Spleen (tissue), 11 donors: ENCODE measurements around the gene CRAT. TPM values are rescaled to one million over a fixed set of nuclear protein-coding genes. Genes with fewer than 3 reads are reported as not detected.

Experiments used
- DNase-seq: peaks from one replicate; pipeline ENCODE4 v3.0.0-alpha.2; 2020
- H3K27ac ChIP-seq, 8 donors: fragments of 200-600 bp; sonication (generic) in 7 of 8; 1 replicate in 4 of 8; 2 replicates in 4 of 8; pipeline versions ENCODE4 v1.5.0 to v1.8.0; 2016 to 2021; ENCODE audit warnings: inconsistent platforms in 4 of 8, mild to moderate bottlenecking in 4 of 8, moderate library complexity in 1 of 8
- H3K27me3 ChIP-seq, 7 donors: fragments of 200-600 bp; sonication (generic) in 6 of 7; replicated peaks in 1 of 7; 1 replicate in 4 of 7; 2 replicates in 3 of 7; pipeline versions ENCODE4 v1.5.0 to v1.8.0; 2016 to 2021; ENCODE audit warnings: inconsistent platforms in 3 of 7, mild to moderate bottlenecking in 1 of 7
- H3K36me3 ChIP-seq, 6 donors: fragments of 200-600 bp; sonication (generic) in 5 of 6; 1 replicate in 4 of 6; 2 replicates in 2 of 6; pipeline versions ENCODE4 v1.5.0 to v1.8.0; 2016 to 2021; ENCODE audit warnings: inconsistent platforms in 2 of 6
- H3K4me1 ChIP-seq, 6 donors: fragments of 200-600 bp; sonication (generic) in 5 of 6; 1 replicate in 3 of 6; 2 replicates in 3 of 6; pipeline versions ENCODE4 v1.5.0 to v1.8.0; 2016 to 2021; ENCODE audit warnings: inconsistent platforms in 3 of 6
- H3K4me3 ChIP-seq, 8 donors: fragments of 200-600 bp; sonication (generic) in 7 of 8; 1 replicate in 4 of 8; 2 replicates in 4 of 8; pipeline versions ENCODE4 v1.5.0 to v1.8.0; 2016 to 2021; ENCODE audit warnings: inconsistent platforms in 4 of 8, mild to moderate bottlenecking in 4 of 8, moderate library complexity in 2 of 8
- H3K9me3 ChIP-seq, 8 donors: fragments of 200-600 bp; sonication (generic) in 7 of 8; 1 replicate in 4 of 8; 2 replicates in 4 of 8; pipeline versions ENCODE4 v1.5.0 to v1.8.0; 2016 to 2021; ENCODE audit warnings: inconsistent platforms in 4 of 8
- POLR2A ChIP-seq, 3 donors: fragments of 450-650 bp; IDR thresholded peaks; one replicate each; pipeline ENCODE4 v1.5.1; 2017; ENCODE audit warnings: antibody characterized with exemption in 3 of 3, mild to moderate bottlenecking in 1 of 3
- POLR2AphosphoS5 ChIP-seq, 3 donors: sonication (generic); formaldehyde crosslinking; IDR thresholded peaks; one replicate each; pipeline ENCODE4 v1.5.1; 2017; ENCODE audit warnings: antibody characterized with exemption in 3 of 3
- WGBS, 5 donors: extraction: QIAGEN DNeasy Blood & Tissue Kit in 3 of 5; methylation state at CpG; one replicate each; pipeline versions ENCODE4 v1.1.5 to v1.1.7; 2013 to 2018; 5-methylcytosine and 5-hydroxymethylcytosine counted together
- intact Hi-C: fragments of 100-400 bp; cut with DNase I; formaldehyde crosslinking; loops from one replicate; pipeline ENCODE4 v1.15.0; 2023; ENCODE audit warnings: low total_unique reads
- polyA plus RNA-seq, 3 donors: library from polyadenylated mRNA; stranded (reverse); fragments of 200-250 nt; gene quantifications; one replicate each; pipeline ENCODE4 v1.2.1, GENCODE V29; 2013
- total RNA-seq, 7 donors: library from RNA; depleted of rRNA in 3 of 7; stranded (reverse); fragments of >200 nt in 3 of 7; fragmentation: NEBNext Ultra II Directional in 4 of 7; extraction: Animal tissue kit (Norgen Biotek cat#: 25700) in 4 of 7; gene quantifications; one replicate each; pipeline versions ENCODE4 v1.1.0 to v1.2.1, GENCODE V29; 2016 to 2021
- TF ChIP-seq, protein P1 (sequence below), 11 experiments: fragments of 200-600 bp in 7 of 11; fragments of 450-650 bp in 4 of 11; sonication (generic) in 4 of 11; IDR thresholded peaks in 8 of 11; conservative IDR thresholded peaks in 3 of 11; 1 replicate in 7 of 11; 2 replicates in 4 of 11; pipeline versions ENCODE4 v1.4.0 to v1.8.0; 2016 to 2021; ENCODE audit warnings: antibody characterized with exemption in 11 of 11, inconsistent platforms in 4 of 11, mild to moderate bottlenecking in 1 of 11
- donor health status: healthy with polysubstance abuse.
- donor health status: DM: no; HTN: no; CAD: no; lungs with moderate emphysema.
- donor health status: DM: no; HTN: no; CAD: no.
- donor health status: Bipolar disorder and iron deficiency.
- donor health status: healthy.
- donor health status: DM: no; HTN: no; CAD: no.
- donor health status: DM: yes; HTN: yes; CAD: no.

The CRAT gene
- total and polyA plus RNA-seq, 10 donors: 5.7 to 32.3 (median 15.7) TPM

DNA sequence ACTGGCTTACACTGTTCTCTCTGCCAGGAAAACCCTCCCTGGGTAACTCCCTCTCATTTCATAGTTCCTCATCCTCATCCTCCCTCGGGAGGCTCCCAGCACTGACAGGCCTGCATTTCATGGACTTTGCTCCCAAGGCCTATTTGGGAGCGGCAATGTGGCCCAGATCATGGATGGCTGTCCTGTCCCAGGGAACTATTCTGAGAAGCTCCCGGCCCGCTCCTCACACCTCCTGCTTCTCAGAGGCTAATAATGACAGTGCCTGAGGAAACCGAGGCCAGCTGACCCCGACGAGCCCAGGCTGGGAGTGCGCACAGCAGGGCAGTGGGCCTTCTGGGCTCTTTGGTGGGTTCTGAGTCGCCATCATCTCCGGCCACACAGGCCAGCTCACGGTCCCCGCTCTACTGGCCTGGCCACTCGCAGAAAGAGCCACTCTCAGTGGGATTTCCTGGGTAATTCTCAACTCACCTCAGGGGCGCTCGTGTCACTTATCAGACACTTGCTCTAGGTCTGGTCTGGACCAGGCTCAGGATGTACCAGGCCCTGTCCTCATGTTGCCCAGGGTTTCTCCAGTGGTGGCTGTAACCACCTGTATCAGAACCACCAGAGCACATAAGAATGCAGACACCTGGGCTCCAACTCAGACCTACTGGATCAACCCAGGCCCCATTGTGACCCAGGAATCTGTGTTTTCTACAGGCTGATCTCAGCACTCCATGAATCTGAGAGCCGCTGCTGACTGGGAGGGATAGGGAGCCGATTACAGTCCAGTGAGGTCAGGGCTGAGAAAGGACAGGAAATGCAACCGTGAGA lies 31.7 kb downstream of the CRAT start:
- Histone ChIP-seq H3K4me3 (no peak overlapping the region), H3K27me3 (no peaks in the 10 kb centered on the region), H3K36me3 (peaks cover 0 to 3% (median 0%) of the 10 kb centered on the region in 6 donors), H3K9me3 (no peaks in the 10 kb centered on the region), H3K27ac (no peak overlapping the region), H3K4me1 (peaks cover 16 to 41% (median 26%) of the 10 kb centered on the region in 6 donors)
- intact Hi-C loops: no loop called here
- 84 to 90% (median 85%) methylated on average over 16 to 18 of the region's 18 CpGs for WGBS, 5 donors
- no peak for DNase-seq
- TF ChIP-seq POLR2A (IDR thresholded peaks at IDR 0.05): no peak
- TF ChIP-seq POLR2AphosphoS5 (IDR thresholded peaks at IDR 0.05): no peak
- TF ChIP-seq, protein P1, sequence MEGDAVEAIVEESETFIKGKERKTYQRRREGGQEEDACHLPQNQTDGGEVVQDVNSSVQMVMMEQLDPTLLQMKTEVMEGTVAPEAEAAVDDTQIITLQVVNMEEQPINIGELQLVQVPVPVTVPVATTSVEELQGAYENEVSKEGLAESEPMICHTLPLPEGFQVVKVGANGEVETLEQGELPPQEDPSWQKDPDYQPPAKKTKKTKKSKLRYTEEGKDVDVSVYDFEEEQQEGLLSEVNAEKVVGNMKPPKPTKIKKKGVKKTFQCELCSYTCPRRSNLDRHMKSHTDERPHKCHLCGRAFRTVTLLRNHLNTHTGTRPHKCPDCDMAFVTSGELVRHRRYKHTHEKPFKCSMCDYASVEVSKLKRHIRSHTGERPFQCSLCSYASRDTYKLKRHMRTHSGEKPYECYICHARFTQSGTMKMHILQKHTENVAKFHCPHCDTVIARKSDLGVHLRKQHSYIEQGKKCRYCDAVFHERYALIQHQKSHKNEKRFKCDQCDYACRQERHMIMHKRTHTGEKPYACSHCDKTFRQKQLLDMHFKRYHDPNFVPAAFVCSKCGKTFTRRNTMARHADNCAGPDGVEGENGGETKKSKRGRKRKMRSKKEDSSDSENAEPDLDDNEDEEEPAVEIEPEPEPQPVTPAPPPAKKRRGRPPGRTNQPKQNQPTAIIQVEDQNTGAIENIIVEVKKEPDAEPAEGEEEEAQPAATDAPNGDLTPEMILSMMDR (IDR thresholded peaks at IDR 0.05 in 8 of 11, conservative IDR thresholded peaks at IDR 0.05 in 3 of 11): no peak

GRCh38 chr9:129077236-129077635 lies 33.4 kb downstream of the CRAT start:
- no peak overlapping the region for H3K27ac ChIP-seq
- H3K27me3 ChIP-seq: no peaks in the 10 kb centered on the region
- no peaks in the 10 kb centered on the region for H3K36me3 ChIP-seq
- WGBS, 5 donors: 83 to 94% (median 84%) methylated on average over 10 of the region's 10 CpGs
- TF ChIP-seq POLR2A (IDR thresholded peaks at IDR 0.05) (no peak), POLR2AphosphoS5 (IDR thresholded peaks at IDR 0.05) (no peak)
- TF ChIP-seq, protein P1 (IDR thresholded peaks at IDR 0.05 in 8 of 11, conservative IDR thresholded peaks at IDR 0.05 in 3 of 11): no peak
- no peaks in the 10 kb centered on the region for H3K9me3 ChIP-seq
- no peak overlapping the region for H3K4me3 ChIP-seq
- H3K4me1 ChIP-seq: peaks cover 13 to 33% (median 17%) of the 10 kb centered on the region in 6 donors
- intact Hi-C loops: no loop called here
- DNase-seq: no peak

DNA sequence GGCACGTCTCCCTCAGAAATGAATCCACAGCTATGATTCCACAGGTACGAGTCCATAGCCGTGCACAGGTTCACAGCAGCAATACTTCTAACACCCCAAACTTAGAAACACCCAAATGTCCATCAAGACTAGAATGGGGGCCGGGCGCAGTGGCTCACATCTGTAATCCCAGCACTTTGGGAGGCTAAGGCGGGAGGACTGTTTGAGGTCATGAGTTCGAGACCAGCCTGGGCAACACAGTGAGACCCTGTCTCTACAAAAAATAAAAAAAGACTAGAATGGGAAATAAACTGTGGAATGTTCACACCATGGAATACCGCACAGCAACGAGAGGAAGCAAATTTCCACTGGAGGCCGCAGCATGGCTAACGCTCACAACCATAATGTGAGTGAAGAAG lies 34.0 kb downstream of the CRAT start:
- H3K27ac ChIP-seq: no peak overlapping the region
- 87 to 97% (median 93%) methylated on average over 11 of the region's 11 CpGs for WGBS, 5 donors

More for the DNA sequence above, 34.0 kb downstream of the CRAT start:
- Histone ChIP-seq H3K27me3 (no peaks in the 10 kb centered on the region), H3K4me3 (no peak overlapping the region), H3K36me3 (peaks cover 0 to 5% (median under 1%) of the 10 kb centered on the region in 6 donors), H3K9me3 (no peaks in the 10 kb centered on the region), H3K4me1 (peaks cover 7 to 33% (median 15%) of the 10 kb centered on the region in 6 donors)
- intact Hi-C loops: no loop called here
- TF ChIP-seq, protein P1 (IDR thresholded peaks at IDR 0.05 in 8 of 11, conservative IDR thresholded peaks at IDR 0.05 in 3 of 11): no peak
- no peak for TF ChIP-seq POLR2AphosphoS5 (IDR thresholded peaks at IDR 0.05)
- no peak for TF ChIP-seq POLR2A (IDR thresholded peaks at IDR 0.05)
- no peak for DNase-seq
